ENCODE measurements around the gene LGALS12. TPM values are rescaled to one million over a fixed set of nuclear protein-coding genes. Genes with fewer than 3 reads are reported as not detected.

LGALS12 gene
- total and polyA plus RNA-seq, 2 of the 13 experiments (the other 11 are each of a cell fraction or from before 2014, with no cell fraction given) = not detected

GRCh38 chr11:63532799-63533475, 27.1 kb downstream of the LGALS12 start (continued):
- TF ChIP-seq ISX (CRISPR knock-in tag; conservative IDR thresholded peaks at IDR 0.05) = no peak

GRCh38 chr11:63534076-63534475, 28.2 kb downstream of the LGALS12 start:
- Histone ChIP-seq H3K9me3 (ENCODE audit: low read length) (no peaks in the 10 kb centered on the region), H2AFZ (ENCODE audit: low read length) (no peak overlapping the region), H3K4me1 (ENCODE audit: insufficient read depth, low read length) (peaks cover 30% of the 10 kb centered on the region), H4K20me1 (ENCODE audit: insufficient read depth, low read length) (no peaks in the 10 kb centered on the region), H3K27ac (ENCODE audit: extremely low read length, insufficient read depth, low read length) (no peak overlapping the region), H3K79me2 (ENCODE audit: insufficient read depth, low read length) (no peaks in the 10 kb centered on the region), H3K9ac (ENCODE audit: insufficient read depth, low read depth, low read length) (no peak overlapping the region), H3K36me3 (replicated peaks in 1 of 2; ENCODE audit: control insufficient read depth in 1 of 2, insufficient read depth in 2 of 2, low read length in 2 of 2) (no peaks in the 10 kb centered on the region), H3K4me2 (ENCODE audit: low read depth, low read length) (no peak overlapping the region), H3K4me3 (replicated peaks in 1 of 3; ENCODE audit: insufficient read depth in 1 of 3, low read depth in 2 of 3, low read length in 3 of 3) (no peak overlapping the region), H3K27me3 (ENCODE audit: control insufficient read depth in 1 of 2, insufficient read depth in 2 of 2, low read length in 2 of 2) (0 out of 5 replicates have a peak, but pooled peaks cover 0 to 17% of the 10 kb centered on the region in 2 experiments)
- no peak for FAIRE-seq
- intact Hi-C loops (cut with micrococcal nuclease; ENCODE audit: unreplicated experiment) = no loop called here
- DNase-seq (ENCODE audit: low spot score) = no peak
- ATAC-seq = no peak
- WGBS (ENCODE audit: low lambda C conversion rate) = 37% methylated on average over 3 of the region's 3 CpGs
- in situ Hi-C loops (cut with HindIII; ENCODE audit: extremely low pct_ligation_motif_present, low pct_unique_long_range_greater_than_20kb) = no loop called here
- BruUV-seq (replicated peaks) = no TSS peak
- CTCF ChIA-PET (ENCODE audit: low intra/inter-chr PET ratio, low total read pairs) = no interaction called here
- POLR2A ChIA-PET = no interaction called here
- TF ChIP-seq PAWR (CRISPR knock-in tag; IDR thresholded peaks at IDR 0.05; ENCODE audit: borderline replicate concordance) (no peak), ZKSCAN1 (IDR thresholded peaks at IDR 0.05; ENCODE audit: low read length) (no peak), NFE2 (CRISPR knock-in tag; IDR thresholded peaks at IDR 0.05) (no peak), TCF7L2 (IDR thresholded peaks at IDR 0.05; ENCODE audit: low read depth, low read length) (no peak), NR2F2 (IDR thresholded peaks at IDR 0.05; ENCODE audit: borderline replicate concordance, low read depth) (no peak), ZNF619 (CRISPR knock-in tag; IDR thresholded peaks at IDR 0.05) (no peak), HES4 (CRISPR knock-in tag; IDR thresholded peaks at IDR 0.05; ENCODE audit: borderline replicate concordance) (no peak), STAT5B (CRISPR knock-in tag; IDR thresholded peaks at IDR 0.05) (no peak), SALL2 (CRISPR knock-in tag; IDR thresholded peaks at IDR 0.05) (no peak)
- TF ChIP-seq, protein P1, sequence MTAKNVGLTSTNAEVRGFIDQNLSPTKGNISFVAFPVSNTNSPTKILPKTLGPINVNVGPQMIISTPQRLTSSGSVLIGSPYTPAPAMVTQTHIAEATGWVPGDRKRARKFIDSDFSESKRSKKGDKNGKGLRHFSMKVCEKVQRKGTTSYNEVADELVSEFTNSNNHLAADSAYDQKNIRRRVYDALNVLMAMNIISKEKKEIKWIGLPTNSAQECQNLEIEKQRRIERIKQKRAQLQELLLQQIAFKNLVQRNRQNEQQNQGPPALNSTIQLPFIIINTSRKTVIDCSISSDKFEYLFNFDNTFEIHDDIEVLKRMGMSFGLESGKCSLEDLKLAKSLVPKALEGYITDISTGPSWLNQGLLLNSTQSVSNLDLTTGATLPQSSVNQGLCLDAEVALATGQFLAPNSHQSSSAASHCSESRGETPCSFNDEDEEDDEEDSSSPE (CRISPR knock-in tag; IDR thresholded peaks at IDR 0.05) = no peak
- TF ChIP-seq, protein P2, sequence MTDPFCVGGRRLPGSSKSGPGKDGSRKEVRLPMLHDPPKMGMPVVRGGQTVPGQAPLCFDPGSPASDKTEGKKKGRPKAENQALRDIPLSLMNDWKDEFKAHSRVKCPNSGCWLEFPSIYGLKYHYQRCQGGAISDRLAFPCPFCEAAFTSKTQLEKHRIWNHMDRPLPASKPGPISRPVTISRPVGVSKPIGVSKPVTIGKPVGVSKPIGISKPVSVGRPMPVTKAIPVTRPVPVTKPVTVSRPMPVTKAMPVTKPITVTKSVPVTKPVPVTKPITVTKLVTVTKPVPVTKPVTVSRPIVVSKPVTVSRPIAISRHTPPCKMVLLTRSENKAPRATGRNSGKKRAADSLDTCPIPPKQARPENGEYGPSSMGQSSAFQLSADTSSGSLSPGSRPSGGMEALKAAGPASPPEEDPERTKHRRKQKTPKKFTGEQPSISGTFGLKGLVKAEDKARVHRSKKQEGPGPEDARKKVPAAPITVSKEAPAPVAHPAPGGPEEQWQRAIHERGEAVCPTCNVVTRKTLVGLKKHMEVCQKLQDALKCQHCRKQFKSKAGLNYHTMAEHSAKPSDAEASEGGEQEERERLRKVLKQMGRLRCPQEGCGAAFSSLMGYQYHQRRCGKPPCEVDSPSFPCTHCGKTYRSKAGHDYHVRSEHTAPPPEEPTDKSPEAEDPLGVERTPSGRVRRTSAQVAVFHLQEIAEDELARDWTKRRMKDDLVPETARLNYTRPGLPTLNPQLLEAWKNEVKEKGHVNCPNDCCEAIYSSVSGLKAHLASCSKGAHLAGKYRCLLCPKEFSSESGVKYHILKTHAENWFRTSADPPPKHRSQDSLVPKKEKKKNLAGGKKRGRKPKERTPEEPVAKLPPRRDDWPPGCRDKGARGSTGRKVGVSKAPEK (CRISPR knock-in tag; IDR thresholded peaks at IDR 0.05; ENCODE audit: borderline replicate concordance) = no peak
